ENCODE measurements around the gene NEUROG1.

The NEUROG1 gene

GRCh38 chr5:135505973-135506372, 29.8 kb downstream of the NEUROG1 start:
- no peak overlapping the region for H3K4me3 ChIP-seq (ENCODE audit: low read length, poor library complexity, severe bottlenecking)
- TF ChIP-seq CTCF (conservative IDR thresholded peaks at IDR 0.05; ENCODE audit: low read length) (no peak), EZH2phosphoT487 (IDR thresholded peaks at IDR 0.05; ENCODE audit: borderline replicate concordance) (no peak)
- H3K79me2 ChIP-seq (ENCODE audit: insufficient read depth, low read length), result no peaks in the 10 kb centered on the region
- no peaks in the 10 kb centered on the region for H3K27me3 ChIP-seq (ENCODE audit: insufficient read depth, low read length, poor library complexity, severe bottlenecking)
- H3K4me2 ChIP-seq (ENCODE audit: low read depth, low read length, poor library complexity, severe bottlenecking), result no peak overlapping the region
- no peak overlapping the region for H2AFZ ChIP-seq (ENCODE audit: low read length)
- peaks cover 9% of the 10 kb centered on the region for H3K4me1 ChIP-seq (ENCODE audit: insufficient read depth, low read length, poor library complexity, severe bottlenecking)
- no peak overlapping the region for H3K9ac ChIP-seq (ENCODE audit: low read depth, low read length, poor library complexity, severe bottlenecking)
- H3F3A ChIP-seq (ENCODE audit: low read depth), result no peaks in the 10 kb centered on the region
- no peaks in the 10 kb centered on the region for H3K9me3 ChIP-seq (ENCODE audit: insufficient read depth, low read depth, low read length)
- no peaks in the 10 kb centered on the region for H3K36me3 ChIP-seq (ENCODE audit: insufficient read depth, low read length)
- H3K9me2 ChIP-seq (replicated peaks; ENCODE audit: low read depth, low read length), result no peaks in the 10 kb centered on the region
- H4K20me1 ChIP-seq (ENCODE audit: insufficient read depth, low read length, poor library complexity, severe bottlenecking), result no peaks in the 10 kb centered on the region

DNA sequence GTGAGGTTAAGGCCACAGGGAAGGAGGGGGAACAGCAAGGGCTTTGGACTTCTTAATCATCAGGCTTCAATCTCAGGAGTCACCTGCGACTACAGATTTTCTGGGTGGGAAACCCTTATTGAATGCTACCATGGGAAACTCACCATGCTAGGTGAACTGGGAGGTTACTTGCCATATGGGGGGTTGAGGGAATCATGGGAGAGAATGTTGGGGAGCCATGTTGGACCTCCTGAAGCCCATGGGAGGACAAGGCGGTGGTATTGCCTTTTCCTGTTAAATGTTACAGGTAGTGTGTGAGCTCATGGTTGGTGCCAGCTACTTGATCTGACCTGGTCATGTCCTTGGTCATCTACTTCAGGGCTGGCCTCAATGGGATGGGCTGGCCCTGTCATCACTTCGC, 31.4 kb downstream of the NEUROG1 start:
- Histone ChIP-seq H3K4me2 (ENCODE audit: low read depth, low read length, poor library complexity, severe bottlenecking) (no peak overlapping the region), H3K9ac (ENCODE audit: low read depth, low read length, poor library complexity, severe bottlenecking) (no peak overlapping the region), H3K9me2 (replicated peaks; ENCODE audit: low read depth, low read length) (no peaks in the 10 kb centered on the region), H3K9me3 (ENCODE audit: insufficient read depth, low read depth, low read length) (no peaks in the 10 kb centered on the region), H2AFZ (ENCODE audit: low read length) (no peak overlapping the region), H3K4me3 (ENCODE audit: low read length, poor library complexity, severe bottlenecking) (no peak overlapping the region), H4K20me1 (ENCODE audit: insufficient read depth, low read length, poor library complexity, severe bottlenecking) (no peaks in the 10 kb centered on the region), H3K27me3 (ENCODE audit: insufficient read depth, low read length, poor library complexity, severe bottlenecking) (no peaks in the 10 kb centered on the region), H3K79me2 (ENCODE audit: insufficient read depth, low read length) (no peaks in the 10 kb centered on the region), H3K36me3 (ENCODE audit: insufficient read depth, low read length) (no peaks in the 10 kb centered on the region), H3K4me1 (ENCODE audit: insufficient read depth, low read length, poor library complexity, severe bottlenecking) (peaks cover 9% of the 10 kb centered on the region), H3F3A (ENCODE audit: low read depth) (no peaks in the 10 kb centered on the region)
- TF ChIP-seq EZH2phosphoT487 (IDR thresholded peaks at IDR 0.05; ENCODE audit: borderline replicate concordance) (no peak), CTCF (conservative IDR thresholded peaks at IDR 0.05; ENCODE audit: low read length) (no peak)

- Histone ChIP-seq H3K27me3 (ENCODE audit: insufficient read depth, low read length, poor library complexity, severe bottlenecking) (no peaks in the 10 kb centered on the region), H3K36me3 (ENCODE audit: insufficient read depth, low read length) (no peaks in the 10 kb centered on the region), H4K20me1 (ENCODE audit: insufficient read depth, low read length, poor library complexity, severe bottlenecking) (no peaks in the 10 kb centered on the region), H2AFZ (ENCODE audit: low read length) (no peak overlapping the region), H3K9me2 (replicated peaks; ENCODE audit: low read depth, low read length) (no peaks in the 10 kb centered on the region), H3K4me1 (ENCODE audit: insufficient read depth, low read length, poor library complexity, severe bottlenecking) (peaks cover 4% of the 10 kb centered on the region), H3K79me2 (ENCODE audit: insufficient read depth, low read length) (no peaks in the 10 kb centered on the region), H3K4me2 (ENCODE audit: low read depth, low read length, poor library complexity, severe bottlenecking) (no peak overlapping the region), H3K4me3 (ENCODE audit: low read length, poor library complexity, severe bottlenecking) (no peak overlapping the region), H3K9me3 (ENCODE audit: insufficient read depth, low read depth, low read length) (no peaks in the 10 kb centered on the region), H3K9ac (ENCODE audit: low read depth, low read length, poor library complexity, severe bottlenecking) (no peak overlapping the region), H3F3A (ENCODE audit: low read depth) (no peaks in the 10 kb centered on the region)
- TF ChIP-seq EZH2phosphoT487 (IDR thresholded peaks at IDR 0.05; ENCODE audit: borderline replicate concordance) (no peak), CTCF (conservative IDR thresholded peaks at IDR 0.05; ENCODE audit: low read length) (no peak)
Measured at GRCh38 chr5:135503871-135504270, 31.9 kb downstream of the NEUROG1 start.

Measured in Loucy (cell line).